ELF-1 (cell line): Measurements from ENCODE around the gene ABHD11.
A peak's percentile ranks its signal among the peaks of the same experiment; 100 is the strongest.
"Not testable (repeated sequence)": the region's sequence is repeated elsewhere in the genome, so short reads cannot be mapped to it uniquely, and the experiment has no call there.

Source experiments
- DNase-seq: peaks from one replicate; pipeline ENCODE4 v3.0.0-alpha.2; 2016; ENCODE audit warnings: low read depth, low spot score

Gene ABHD11

GRCh38 chr7:73742753-73743641 is 4.4 kb upstream of the ABHD11 start:
- peak; percentile 97 for DNase-seq

GRCh38 chr7:73742338-73742752 is 3.7 kb upstream of the ABHD11 start:
- peak; percentile 87 for DNase-seq

- DNase-seq, result peak; percentile 77
Observed at GRCh38 chr7:73741600-73741999, 3.0 kb upstream of the ABHD11 start.

- DNase-seq, result peak; percentile 77
Observed at GRCh38 chr7:73740771-73741170, 2.2 kb upstream of the ABHD11 start.

- DNase-seq, result no peak
Observed at GRCh38 chr7:73740212-73740611, 1.6 kb upstream of the ABHD11 start.

- DNase-seq, result no peak
Observed at GRCh38 chr7:73739387-73739767, 775 bp upstream of the ABHD11 start.

GRCh38 chr7:73738220-73738611 is 386 bp downstream of the ABHD11 start:
- peak; percentile 36 for DNase-seq

- no peak for DNase-seq
Observed at GRCh38 chr7:73737491-73738219, 947 bp downstream of the ABHD11 start.

- DNase-seq, result no peak
Observed at GRCh38 chr7:73736885-73737284, 1.7 kb downstream of the ABHD11 start.

- DNase-seq, result no peak
Observed at GRCh38 chr7:73735528-73735905, 3.1 kb downstream of the ABHD11 start.

- peak; percentile 94 for DNase-seq
Observed at GRCh38 chr7:73734619-73735527, 3.7 kb downstream of the ABHD11 start.

GRCh38 chr7:73732397-73732796 is 6.2 kb downstream of the ABHD11 start:
- DNase-seq, result no peak

GRCh38 chr7:73730485-73730884 is 8.1 kb downstream of the ABHD11 start:
- no peak for DNase-seq

GRCh38 chr7:73728551-73728950 is 10.1 kb downstream of the ABHD11 start:
- DNase-seq, result no peak

- no peak for DNase-seq
Observed at GRCh38 chr7:73727952-73728351, 10.7 kb downstream of the ABHD11 start.

- DNase-seq, result no peak
Observed at GRCh38 chr7:73726083-73726466, 12.5 kb downstream of the ABHD11 start.

- no peak for DNase-seq
Observed at GRCh38 chr7:73723813-73724212, 14.8 kb downstream of the ABHD11 start.

GRCh38 chr7:73722785-73723184 is 15.8 kb downstream of the ABHD11 start:
- no peak for DNase-seq

- not testable (repeated sequence) for DNase-seq
Observed at GRCh38 chr7:73722182-73722581, 16.4 kb downstream of the ABHD11 start.

GRCh38 chr7:73721377-73721817 is 17.2 kb downstream of the ABHD11 start:
- no peak for DNase-seq

- not testable (repeated sequence) for DNase-seq
Observed at GRCh38 chr7:73720443-73720842, 18.2 kb downstream of the ABHD11 start.

- no peak for DNase-seq
Observed at GRCh38 chr7:73719806-73720169, 18.8 kb downstream of the ABHD11 start.
